Neural cell (in vitro differentiated cells): ENCODE data around the gene STK32B. TPM values are rescaled to one million over a fixed set of nuclear protein-coding genes. Genes with fewer than 3 reads are reported as not detected.

Experiments
- H2AFZ ChIP-seq: fragments of 200-600, 300-800 bp; sonication (generic), shearing (Covaris generic); 2 replicates; pipeline ENCODE4 v1.6.0; 2014; ENCODE audit warnings: low read depth, mild to moderate bottlenecking, antibody characterized with exemption, low read length, moderate library complexity
- H3F3A ChIP-seq: fragments of 200-600 bp; shearing (Covaris generic); 2 replicates; pipeline ENCODE4 v1.6.1; 2016; ENCODE audit warnings: mild to moderate bottlenecking, moderate library complexity, mixed read lengths, antibody characterized with exemption, low read length; ENCODE audit not compliant: insufficient read depth, poor library complexity, severe bottlenecking
- H3K27ac ChIP-seq: fragments of 200-600, 300-800 bp; sonication (generic), shearing (Covaris generic); 2 replicates; pipeline ENCODE4 v1.5.1; 2014; ENCODE audit warnings: mild to moderate bottlenecking, low read length, moderate library complexity
- H3K27me3 ChIP-seq: fragments of 300-800, 200-600 bp; sonication (generic), shearing (Covaris generic); 2 replicates; pipeline ENCODE4 v1.6.0; 2014; ENCODE audit warnings: mild to moderate bottlenecking, low read depth, low read length, moderate library complexity; ENCODE audit not compliant: insufficient read depth
- H3K36me3 ChIP-seq: fragments of 300-800, 200-600 bp; sonication (generic), shearing (Covaris generic); 2 replicates; pipeline ENCODE4 v1.5.1; 2014; ENCODE audit warnings: mild to moderate bottlenecking, antibody characterized with exemption, low read length, moderate library complexity; ENCODE audit not compliant: insufficient read depth
- H3K4me2 ChIP-seq: fragments of 300-800, 200-600 bp; sonication (generic), shearing (Covaris generic); 2 replicates; pipeline ENCODE4 v1.6.0; 2014; ENCODE audit warnings: mild to moderate bottlenecking, low read length
- H3K4me3 ChIP-seq: fragments of 300-800, 200-600 bp; sonication (generic), shearing (Covaris generic); 2 replicates; pipeline ENCODE4 v1.5.1; 2014; ENCODE audit warnings: mild to moderate bottlenecking, low read length, moderate library complexity
- H3K79me2 ChIP-seq: fragments of 200-600 bp; shearing (Covaris generic); replicated peaks from 2 replicates; pipeline ENCODE4 v1.6.0; 2014; ENCODE audit warnings: mild to moderate bottlenecking, low read length, moderate library complexity; ENCODE audit not compliant: insufficient read depth
- H3K9ac ChIP-seq: fragments of 300-800, 200-600 bp; sonication (generic), shearing (Covaris generic); 2 replicates; pipeline ENCODE4 v1.6.1; 2016; ENCODE audit warnings: mild to moderate bottlenecking, low read length, mixed read lengths
- H3K9me2 ChIP-seq: fragments of 200-600 bp; shearing (Covaris generic); 2 replicates; pipeline ENCODE4 v1.6.1; 2016; ENCODE audit warnings: mild to moderate bottlenecking, low read length, mixed read lengths; ENCODE audit not compliant: insufficient read depth
- H3K9me3 ChIP-seq: fragments of 200-600, 300-800 bp; sonication (generic), shearing (Covaris generic); 2 replicates; pipeline ENCODE4 v1.6.1; 2016; ENCODE audit warnings: mild to moderate bottlenecking, mixed run types, low read length, moderate library complexity, mixed read lengths
- H4K20me1 ChIP-seq: fragments of 200-600 bp; shearing (Covaris generic); 2 replicates; pipeline ENCODE4 v1.6.1; 2016; ENCODE audit warnings: mild to moderate bottlenecking, mixed run types; ENCODE audit not compliant: insufficient read depth
- CTCF ChIP-seq: fragments of 450-650 bp; IDR thresholded peaks from 2 replicates; pipeline ENCODE4 v1.5.1; 2014; ENCODE audit warnings: antibody characterized with exemption, mild to moderate bottlenecking, moderate library complexity; ENCODE audit not compliant: poor library complexity, severe bottlenecking
- EP300 ChIP-seq: fragments of 450-650 bp; conservative IDR thresholded peaks from 2 replicates; pipeline ENCODE4 v1.6.1; 2014; ENCODE audit warnings: antibody characterized with exemption, mild to moderate bottlenecking, moderate library complexity; ENCODE audit not compliant: poor library complexity, severe bottlenecking
- EZH2 ChIP-seq: fragments of 200-600, 300-800 bp; shearing (Covaris generic), sonication (generic); IDR thresholded peaks from 2 replicates; pipeline ENCODE4 v1.6.1; 2014; ENCODE audit warnings: antibody characterized with exemption, low read length, borderline replicate concordance, mild to moderate bottlenecking; ENCODE audit not compliant: insufficient read depth, poor library complexity, severe bottlenecking
- MXI1 ChIP-seq: fragments of 450-650 bp; conservative IDR thresholded peaks from 2 replicates; pipeline ENCODE4 v1.6.1; 2014; ENCODE audit warnings: antibody characterized with exemption, mild to moderate bottlenecking; ENCODE audit not compliant: poor library complexity, severe bottlenecking
- POLR2AphosphoS5 ChIP-seq: IDR thresholded peaks from 2 replicates; pipeline ENCODE4 v1.6.1; 2012
- RAD21 ChIP-seq: fragments of 450-650 bp; conservative IDR thresholded peaks from 2 replicates; pipeline ENCODE4 v1.6.1; 2014; ENCODE audit warnings: antibody characterized with exemption, mild to moderate bottlenecking, moderate library complexity
- REST ChIP-seq: IDR thresholded peaks from 2 replicates; pipeline ENCODE4 v1.6.1; 2012; ENCODE audit warnings: borderline replicate concordance
- SMC3 ChIP-seq: fragments of 450-650 bp; conservative IDR thresholded peaks from 2 replicates; pipeline ENCODE4 v1.6.1; 2014; ENCODE audit warnings: antibody characterized with exemption, mild to moderate bottlenecking, moderate library complexity; ENCODE audit not compliant: poor library complexity
- TAF1 ChIP-seq: IDR thresholded peaks from 2 replicates; pipeline ENCODE4 v1.6.1; 2012; ENCODE audit warnings: low read depth
- polyA plus RNA-seq: library from polyadenylated mRNA; depleted of rRNA; stranded (reverse); fragments of >200 nt; gene quantifications from 2 replicates; pipeline ENCODE4 v1.2.3, GENCODE V29; 2014

Gene STK32B
- polyA plus RNA-seq, 1 donor from 2014 or later, result 42.8 TPM

- H3K4me3 ChIP-seq, result no peak overlapping the region
- TF ChIP-seq CTCF, result no peak
- no peaks in the 10 kb centered on the region for H3K36me3 ChIP-seq
These were observed 358.0 kb downstream of the STK32B start for GRCh38 chr4:5409237-5409636.

GRCh38 chr4:5409972-5410618 lies 358.8 kb downstream of the STK32B start:
- H3K9me3 ChIP-seq, result peaks cover 6% of the 10 kb centered on the region
- H3K9ac ChIP-seq, result no peak overlapping the region
- H3K4me3 ChIP-seq, result no peak overlapping the region
- no peaks in the 10 kb centered on the region for H3K9me2 ChIP-seq
- no peak for TF ChIP-seq POLR2AphosphoS5
- no peak for TF ChIP-seq REST
- TF ChIP-seq SMC3, result no peak
- no peak for TF ChIP-seq CTCF
- no peak for TF ChIP-seq EZH2
- no peak for TF ChIP-seq MXI1
- no peak for TF ChIP-seq TAF1
- no peak for TF ChIP-seq RAD21
- no peak for TF ChIP-seq EP300
- H3K79me2 ChIP-seq, result no peaks in the 10 kb centered on the region
- H3F3A ChIP-seq, result no peaks in the 10 kb centered on the region
- H3K4me2 ChIP-seq, result no peak overlapping the region
- H3K36me3 ChIP-seq, result no peaks in the 10 kb centered on the region
- H3K27me3 ChIP-seq, result no peaks in the 10 kb centered on the region
- no peaks in the 10 kb centered on the region for H4K20me1 ChIP-seq
- no peak overlapping the region for H3K27ac ChIP-seq
- no peak overlapping the region for H2AFZ ChIP-seq

More at GRCh38 chr4:5409237-5409636, 358.0 kb downstream of the STK32B start:
- H3K27ac ChIP-seq, result no peak overlapping the region
- no peaks in the 10 kb centered on the region for H4K20me1 ChIP-seq
- H3K4me2 ChIP-seq, result no peak overlapping the region
- no peaks in the 10 kb centered on the region for H3F3A ChIP-seq
- no peaks in the 10 kb centered on the region for H3K9me2 ChIP-seq
- peaks cover 6% of the 10 kb centered on the region for H3K9me3 ChIP-seq
- no peak overlapping the region for H2AFZ ChIP-seq
- no peak overlapping the region for H3K9ac ChIP-seq
- H3K79me2 ChIP-seq, result no peaks in the 10 kb centered on the region
- no peaks in the 10 kb centered on the region for H3K27me3 ChIP-seq
